Endothelial cell of umbilical vein (primary cell): ENCODE data around the gene NANOGP8. TPM values are rescaled to one million over a fixed set of nuclear protein-coding genes. Genes with fewer than 3 reads are reported as not detected.

Source experiments
- BruUV-seq: library from RNA; stranded (reverse); fragments of 400-500 nt; replicated peaks from 2 replicates; lab custom pipeline; 2021; lab: Mats Ljungman, UMichigan
- CTCF ChIA-PET: fragments of 300-600, 350-600 bp; sonication (Branson Sonifier 250); formaldehyde crosslinking; loops from one replicate; lab custom pipeline; 2021; ENCODE audit warnings: antibody characterized with exemption, inconsistent platforms; lab: Charles Lee
- POLR2A ChIA-PET: fragments of 300-600, 350-600 bp; sonication (Branson Sonifier 250); formaldehyde crosslinking; loops from one replicate; lab custom pipeline; 2021; ENCODE audit warnings: antibody characterized with exemption, inconsistent platforms; lab: Charles Lee
- DNase-seq: peaks from one replicate; pipeline ENCODE4 v3.0.0-alpha.2; 2011; ENCODE audit warnings: low read depth, low spot score
- FAIRE-seq: peaks from 2 replicates; lab custom pipeline; 2011; peaks lifted over from hg19 to GRCh38; lab: Jason Lieb, UNC
- H2AFZ ChIP-seq: 2 replicates; pipeline ENCODE4 v1.6.0; 2012; ENCODE audit warnings: low read depth, low read length, control low read depth, inconsistent platforms
- H3K27ac ChIP-seq: 2 replicates; pipeline ENCODE4 v1.5.1; 2011; ENCODE audit warnings: low read depth, mild to moderate bottlenecking, control low read depth, low read length, moderate library complexity; ENCODE audit not compliant: insufficient read depth
- H3K27me3 ChIP-seq, 2 experiments: 2 replicates each; pipeline versions ENCODE4 v1.6.0 to v1.6.1; 2011; ENCODE audit warnings: low read length in 2 of 2, mixed read lengths in 1 of 2; ENCODE audit not compliant: control insufficient read depth in 2 of 2, insufficient read depth in 2 of 2
- H3K36me3 ChIP-seq, 2 experiments: 2 replicates in 1 of 2; 3 replicates in 1 of 2; pipeline ENCODE4 v1.5.1; 2011; ENCODE audit warnings: low read length in 2 of 2, mild to moderate bottlenecking in 1 of 2, moderate library complexity in 1 of 2; ENCODE audit not compliant: control insufficient read depth in 2 of 2, insufficient read depth in 2 of 2; ENCODE audit errors: extremely low read depth in 1 of 2
- H3K4me1 ChIP-seq: 3 replicates; pipeline ENCODE4 v1.5.1; 2011; ENCODE audit warnings: mild to moderate bottlenecking, low read length; ENCODE audit not compliant: control insufficient read depth, insufficient read depth; ENCODE audit errors: extremely low read depth
- H3K4me2 ChIP-seq: 2 replicates; pipeline ENCODE4 v1.6.1; 2011; ENCODE audit warnings: low read length, control low read depth, mixed read lengths; ENCODE audit not compliant: insufficient read depth
- H3K4me3 ChIP-seq, 3 experiments: fragments of 200-600 bp in 1 of 3; sonication (generic), shearing (Covaris generic) in 1 of 3; replicated peaks in 1 of 3; 2 replicates each; pipeline ENCODE4 v1.5.1; 2011 to 2016; ENCODE audit warnings: control low read depth in 3 of 3, low read length in 3 of 3, mild to moderate bottlenecking in 2 of 3, inconsistent platforms in 1 of 3, low read depth in 1 of 3, moderate library complexity in 1 of 3; ENCODE audit not compliant: insufficient read depth in 1 of 3
- H3K79me2 ChIP-seq: 2 replicates; pipeline ENCODE4 v1.6.0; 2012; ENCODE audit warnings: low read length, inconsistent platforms; ENCODE audit not compliant: control insufficient read depth, insufficient read depth
- H3K9ac ChIP-seq: replicated peaks from 2 replicates; pipeline ENCODE3; 2011; ENCODE audit warnings: low read length, control low read depth; ENCODE audit not compliant: insufficient read depth; ENCODE audit errors: extremely low read depth
- H3K9me1 ChIP-seq: replicated peaks from 3 replicates; pipeline ENCODE4 v1.6.0; 2011; ENCODE audit warnings: mild to moderate bottlenecking, low read length; ENCODE audit not compliant: control insufficient read depth, insufficient read depth; ENCODE audit errors: extremely low read depth
- H3K9me3 ChIP-seq: replicated peaks from 2 replicates; pipeline ENCODE4 v1.5.1; 2012; ENCODE audit warnings: low read length, inconsistent platforms; ENCODE audit not compliant: control insufficient read depth, insufficient read depth
- H4K20me1 ChIP-seq: replicated peaks from 2 replicates; pipeline ENCODE3; 2011; ENCODE audit warnings: mild to moderate bottlenecking, low read length; ENCODE audit not compliant: control insufficient read depth, insufficient read depth; ENCODE audit errors: extremely low read depth
- CTCF ChIP-seq, 2 donors: IDR thresholded peaks; 1 replicate in 1 of 2; 2 replicates in 1 of 2; pipeline ENCODE4 v1.5.1; 2011; ENCODE audit warnings: low read length in 2 of 2, mild to moderate bottlenecking in 2 of 2, moderate library complexity in 2 of 2, control low read depth in 1 of 2, inconsistent platforms in 1 of 2, low read depth in 1 of 2; ENCODE audit not compliant: insufficient read depth in 1 of 2; ENCODE audit errors: extremely low read depth in 1 of 2
- EZH2 ChIP-seq: IDR thresholded peaks from 2 replicates; pipeline ENCODE4 v1.6.1; 2012; ENCODE audit warnings: borderline replicate concordance, low read depth, mild to moderate bottlenecking, moderate library complexity, low read length, inconsistent platforms; ENCODE audit not compliant: severe bottlenecking
- FOS ChIP-seq: IDR thresholded peaks from 2 replicates; pipeline ENCODE4 v1.6.1; 2011; ENCODE audit warnings: mild to moderate bottlenecking, low read length, moderate library complexity, borderline replicate concordance; ENCODE audit not compliant: insufficient read depth
- GATA2 ChIP-seq: IDR thresholded peaks from 2 replicates; pipeline ENCODE4 v1.7.0; 2011; ENCODE audit warnings: low read depth, mild to moderate bottlenecking, moderate library complexity, mixed read lengths, low read length; ENCODE audit not compliant: insufficient read length, insufficient read depth
- JUN ChIP-seq: IDR thresholded peaks from 2 replicates; pipeline ENCODE4 v1.6.1; 2011; ENCODE audit warnings: borderline replicate concordance, low read depth; ENCODE audit not compliant: insufficient read length, insufficient read depth
- MAX ChIP-seq: IDR thresholded peaks from 2 replicates; pipeline ENCODE4 v1.6.1; 2011; ENCODE audit not compliant: insufficient read depth, insufficient read length
- MYC ChIP-seq: IDR thresholded peaks from one replicate; pipeline ENCODE4 v1.6.1; 2011; ENCODE audit warnings: mild to moderate bottlenecking, low read depth, low read length
- POLR2A ChIP-seq: IDR thresholded peaks from 2 replicates; pipeline ENCODE4 v1.6.1; 2012; ENCODE audit warnings: low read depth, mild to moderate bottlenecking, control low read depth, low read length
- POLR2AphosphoS5 ChIP-seq: IDR thresholded peaks from 2 replicates; pipeline ENCODE4 v1.6.1; 2012; ENCODE audit warnings: low read depth, mild to moderate bottlenecking, control low read depth, low read length, moderate library complexity; ENCODE audit not compliant: insufficient read depth
- dilution Hi-C: fragments of 300-500 bp; cut with MboI; formaldehyde crosslinking; loops from one replicate; pipeline ENCODE4 v1.15.0; 2019; ENCODE audit warnings: low sequenced_read_pairs; ENCODE audit not compliant: extremely low pct_ligation_motif_present
- intact Hi-C: fragments of 100-400 bp; cut with micrococcal nuclease; formaldehyde crosslinking; loops from one replicate; pipeline ENCODE4 v1.10.0; 2022
- polyA plus RNA-seq, 4 experiments: library from polyadenylated mRNA; depleted of rRNA in 3 of 4; stranded (reverse) in 3 of 4; unstranded in 1 of 4; fragments of >200 nt; gene quantifications; 2 replicates each; pipeline versions ENCODE4 v1.2.1 to v1.2.3, GENCODE V29; 2011 to 2012; ENCODE audit warnings: missing spikeins in 1 of 4
- total RNA-seq: library from RNA; stranded (reverse); gene quantifications from 2 replicates; pipeline ENCODE4 v1.2.3, GENCODE V29; 2021

The NANOGP8 gene
- total and polyA plus RNA-seq, 2 donors (not counting 3 experiments of a cell fraction or from before 2014, with no cell fraction given) = not detected

- Histone ChIP-seq H3K36me3 (no peaks in the 10 kb centered on the region), H3K9me1 (no peaks in the 10 kb centered on the region), H4K20me1 (no peaks in the 10 kb centered on the region), H3K4me2 (no peak overlapping the region), H3K4me3 (no peak overlapping the region), H3K4me1 (no peaks in the 10 kb centered on the region), H3K27me3 (peaks cover 0 to 2% of the 10 kb centered on the region in 2 experiments), H3K9ac (no peak overlapping the region), H3K79me2 (no peaks in the 10 kb centered on the region), H2AFZ (no peak overlapping the region), H3K27ac (no peak overlapping the region), H3K9me3 (no peaks in the 10 kb centered on the region)
- FAIRE-seq (no peak), DNase-seq (no peak)
- dilution Hi-C loops (no loop called here), intact Hi-C loops (no loop called here)
- no TSS peak for BruUV-seq
- TF ChIP-seq MAX (no peak), FOS (no peak), POLR2AphosphoS5 (no peak), EZH2 (no peak), CTCF (IDR thresholded peaks at IDR 0.05; ENCODE audit: extremely low read depth in 1 of 2, insufficient read depth in 1 of 2, low read depth in 1 of 2, low read length in 2 of 2) (no peak), POLR2A (no peak), JUN (no peak), MYC (no peak), GATA2 (no peak)
- POLR2A ChIA-PET = no interaction called here
- CTCF ChIA-PET = no interaction called here
These were observed 45.1 kb upstream of the NANOGP8 start for GRCh38 chr15:35130245-35130644.
